T-helper 2 cell treated with Interferon-gamma antibody and Interleukin-4, amounts not matched to agents 5 μg/mL and 100 μg/mL, for 36 hours (primary cell): Measurements from ENCODE around the gene RSBN1.
"Not testable (repeated sequence)": the region's sequence is repeated elsewhere in the genome, so short reads cannot be mapped to it uniquely, and the experiment has no call there.

Experiments
- DNase-seq: peaks from one replicate; pipeline ENCODE4 v3.0.0; 2021; ENCODE audit warnings: low spot score
- H3K27ac Mint-ChIP-seq: one replicate; pipeline ENCODE4 v1.8.0; 2021; ENCODE audit warnings: mild to moderate bottlenecking, mixed read lengths
- H3K27me3 Mint-ChIP-seq: one replicate; pipeline ENCODE4 v1.8.0; 2021; ENCODE audit warnings: low read depth, mixed read lengths
- H3K36me3 Mint-ChIP-seq: one replicate; pipeline ENCODE4 v1.8.0; 2021; ENCODE audit warnings: low read depth, mixed read lengths
- H3K4me1 Mint-ChIP-seq: one replicate; pipeline ENCODE4 v1.8.0; 2021; ENCODE audit warnings: low read depth, mixed read lengths
- H3K4me3 Mint-ChIP-seq: one replicate; pipeline ENCODE4 v1.8.0; 2022; ENCODE audit warnings: mild to moderate bottlenecking, moderate library complexity, mixed read lengths
- H3K9me3 Mint-ChIP-seq: one replicate; pipeline ENCODE4 v1.8.0; 2021; ENCODE audit warnings: mixed read lengths

RSBN1 gene

GRCh38 chr1:113758631-113759332 is 53.5 kb downstream of the RSBN1 start:
- peaks cover 32% of the 10 kb centered on the region for H3K4me1 Mint-ChIP-seq
- no peaks in the 10 kb centered on the region for H3K27me3 Mint-ChIP-seq
- H3K4me3 Mint-ChIP-seq, result peak overlapping the region; percentile 95
- H3K27ac Mint-ChIP-seq, result peak overlapping the region; percentile 94
- H3K36me3 Mint-ChIP-seq, result peaks cover 37% of the 10 kb centered on the region
- DNase-seq, result peak; percentile 67
- H3K9me3 Mint-ChIP-seq, result no peaks in the 10 kb centered on the region

GRCh38 chr1:113756461-113756860 is 55.8 kb downstream of the RSBN1 start:
- peak overlapping the region; percentile 95 for H3K4me3 Mint-ChIP-seq
- peaks cover 30% of the 10 kb centered on the region for H3K36me3 Mint-ChIP-seq
- H3K4me1 Mint-ChIP-seq, result peaks cover 34% of the 10 kb centered on the region
- no peaks in the 10 kb centered on the region for H3K9me3 Mint-ChIP-seq
- no peak for DNase-seq
- H3K27me3 Mint-ChIP-seq, result no peaks in the 10 kb centered on the region
- no peak overlapping the region for H3K27ac Mint-ChIP-seq

- Mint-ChIP-seq H3K36me3 (peaks cover 36% of the 10 kb centered on the region), H3K4me1 (peaks cover 27% of the 10 kb centered on the region)
- not testable (repeated sequence) for H3K9me3 Mint-ChIP-seq, H3K4me3 Mint-ChIP-seq, DNase-seq, H3K27ac Mint-ChIP-seq, H3K27me3 Mint-ChIP-seq
Measured at GRCh38 chr1:113753333-113753732, 58.9 kb downstream of the RSBN1 start.

- no peak for DNase-seq
- Mint-ChIP-seq H3K27ac (no peak overlapping the region), H3K9me3 (no peaks in the 10 kb centered on the region), H3K27me3 (no peaks in the 10 kb centered on the region), H3K36me3 (peaks cover 40% of the 10 kb centered on the region), H3K4me3 (no peak overlapping the region), H3K4me1 (peaks cover 17% of the 10 kb centered on the region)
Measured at GRCh38 chr1:113751516-113751915, 60.8 kb downstream of the RSBN1 start.

- Mint-ChIP-seq H3K36me3 (peaks cover 36% of the 10 kb centered on the region), H3K4me1 (peaks cover 13% of the 10 kb centered on the region), H3K9me3 (no peaks in the 10 kb centered on the region), H3K27me3 (no peaks in the 10 kb centered on the region), H3K27ac (no peak overlapping the region), H3K4me3 (no peak overlapping the region)
- no peak for DNase-seq
Measured at GRCh38 chr1:113751114-113751513, 61.2 kb downstream of the RSBN1 start.

GRCh38 chr1:113749402-113749801 is 62.9 kb downstream of the RSBN1 start:
- DNase-seq, result no peak
- H3K27me3 Mint-ChIP-seq, result no peaks in the 10 kb centered on the region
- peaks cover 31% of the 10 kb centered on the region for H3K36me3 Mint-ChIP-seq
- H3K4me3 Mint-ChIP-seq, result no peak overlapping the region
- H3K9me3 Mint-ChIP-seq, result no peaks in the 10 kb centered on the region
- no peak overlapping the region for H3K27ac Mint-ChIP-seq
- H3K4me1 Mint-ChIP-seq, result peaks cover 9% of the 10 kb centered on the region

GRCh38 chr1:113747376-113747775 is 64.9 kb downstream of the RSBN1 start:
- H3K27ac Mint-ChIP-seq, result no peak overlapping the region
- no peaks in the 10 kb centered on the region for H3K9me3 Mint-ChIP-seq
- H3K4me1 Mint-ChIP-seq, result peaks cover 13% of the 10 kb centered on the region
- H3K36me3 Mint-ChIP-seq, result peaks cover 24% of the 10 kb centered on the region
- no peak overlapping the region for H3K4me3 Mint-ChIP-seq
- no peaks in the 10 kb centered on the region for H3K27me3 Mint-ChIP-seq
- no peak for DNase-seq

- no peak overlapping the region for H3K27ac Mint-ChIP-seq
- no peaks in the 10 kb centered on the region for H3K27me3 Mint-ChIP-seq
- H3K9me3 Mint-ChIP-seq, result no peaks in the 10 kb centered on the region
- peaks cover 28% of the 10 kb centered on the region for H3K36me3 Mint-ChIP-seq
- H3K4me3 Mint-ChIP-seq, result no peak overlapping the region
- no peak for DNase-seq
- H3K4me1 Mint-ChIP-seq, result peaks cover 18% of the 10 kb centered on the region
Measured at GRCh38 chr1:113745425-113745824, 66.9 kb downstream of the RSBN1 start.

- Mint-ChIP-seq H3K27ac (no peak overlapping the region), H3K27me3 (no peaks in the 10 kb centered on the region), H3K9me3 (no peaks in the 10 kb centered on the region), H3K36me3 (peaks cover 25% of the 10 kb centered on the region), H3K4me1 (peaks cover 18% of the 10 kb centered on the region), H3K4me3 (no peak overlapping the region)
- no peak for DNase-seq
Measured at GRCh38 chr1:113744114-113744513, 68.2 kb downstream of the RSBN1 start.

- Mint-ChIP-seq H3K36me3 (peaks cover 21% of the 10 kb centered on the region), H3K9me3 (no peaks in the 10 kb centered on the region), H3K4me3 (peak overlapping the region; percentile 10), H3K4me1 (peaks cover 18% of the 10 kb centered on the region), H3K27me3 (no peaks in the 10 kb centered on the region), H3K27ac (peak overlapping the region; percentile 53)
- DNase-seq, result no peak
Measured at GRCh38 chr1:113742515-113742914, 69.8 kb downstream of the RSBN1 start.

GRCh38 chr1:113734357-113735055 is 77.8 kb downstream of the RSBN1 start:
- Mint-ChIP-seq H3K36me3 (peaks cover 34% of the 10 kb centered on the region), H3K27ac (peak overlapping the region; percentile 58)

GRCh38 chr1:113732802-113733201 is 79.5 kb downstream of the RSBN1 start:
- Mint-ChIP-seq H3K27ac (no peak overlapping the region), H3K27me3 (no peaks in the 10 kb centered on the region), H3K4me1 (peaks cover 18% of the 10 kb centered on the region), H3K4me3 (no peak overlapping the region), H3K36me3 (peaks cover 42% of the 10 kb centered on the region), H3K9me3 (no peaks in the 10 kb centered on the region)
- DNase-seq, result no peak

More at GRCh38 chr1:113734357-113735055, 77.8 kb downstream of the RSBN1 start:
- no peaks in the 10 kb centered on the region for H3K9me3 Mint-ChIP-seq
- H3K4me1 Mint-ChIP-seq, result peaks cover 18% of the 10 kb centered on the region
- peak overlapping the region; percentile 21 for H3K4me3 Mint-ChIP-seq
- no peaks in the 10 kb centered on the region for H3K27me3 Mint-ChIP-seq
- DNase-seq, result no peak

- Mint-ChIP-seq H3K4me1 (peaks cover 3% of the 10 kb centered on the region), H3K27me3 (no peaks in the 10 kb centered on the region), H3K36me3 (peaks cover 74% of the 10 kb centered on the region), H3K9me3 (peaks cover 35% of the 10 kb centered on the region), H3K27ac (no peak overlapping the region), H3K4me3 (no peak overlapping the region)
- DNase-seq, result no peak
Measured at GRCh38 chr1:113721010-113721409, 91.3 kb downstream of the RSBN1 start.

GRCh38 chr1:113718621-113719020 is 93.7 kb downstream of the RSBN1 start:
- peaks cover 69% of the 10 kb centered on the region for H3K36me3 Mint-ChIP-seq
- peaks cover 35% of the 10 kb centered on the region for H3K9me3 Mint-ChIP-seq
- H3K4me1 Mint-ChIP-seq, DNase-seq, H3K27me3 Mint-ChIP-seq, H3K27ac Mint-ChIP-seq, H3K4me3 Mint-ChIP-seq: not testable (repeated sequence)
